Esophagus muscularis mucosa (tissue), 4 donors: ENCODE measurements around the gene ICA1L.

ENCODE experiments used
- EP300 ChIP-seq: sonication (generic); formaldehyde crosslinking; IDR thresholded peaks from one replicate; pipeline ENCODE4 v1.6.1; 2017; ENCODE audit warnings: antibody characterized with exemption
- POLR2A ChIP-seq: fragments of 450-650 bp; IDR thresholded peaks from one replicate; pipeline ENCODE4 v1.6.1; 2017; ENCODE audit warnings: antibody characterized with exemption, moderate library complexity, mild to moderate bottlenecking, low read depth
- POLR2AphosphoS5 ChIP-seq, 2 donors: sonication (generic); formaldehyde crosslinking; IDR thresholded peaks; one replicate each; pipeline ENCODE4 v1.6.1; 2017; ENCODE audit warnings: antibody characterized with exemption in 2 of 2
- TF ChIP-seq, protein P1 (sequence below), 3 experiments: fragments of 200-600 bp in 2 of 3; fragments of 450-650 bp in 1 of 3; sonication (generic) in 2 of 3; IDR thresholded peaks; one replicate each; pipeline ENCODE4 v1.5.1; 2017 to 2019; ENCODE audit warnings: antibody characterized with exemption in 3 of 3, mild to moderate bottlenecking in 2 of 3, moderate library complexity in 1 of 3

DNA sequence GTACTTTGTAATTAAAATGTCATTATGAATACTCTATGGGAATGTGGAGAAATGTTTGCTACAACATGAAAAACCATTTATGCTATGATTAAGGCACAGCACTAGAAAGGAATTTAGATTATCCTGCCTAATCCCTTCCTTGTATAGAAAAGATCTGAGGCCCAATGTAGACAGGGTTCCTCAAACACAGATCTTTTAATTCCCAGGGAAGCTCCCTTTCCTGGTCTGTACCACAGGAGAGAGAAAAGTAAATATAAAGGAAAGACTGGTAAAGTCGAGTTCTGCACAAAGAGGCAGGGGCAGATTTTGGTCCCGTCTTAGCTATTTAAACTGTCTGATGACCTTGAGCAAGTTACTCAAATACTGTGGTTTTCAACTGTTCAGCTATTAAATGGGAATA, 84.7 kb downstream of the ICA1L start:
- TF ChIP-seq, protein P1, sequence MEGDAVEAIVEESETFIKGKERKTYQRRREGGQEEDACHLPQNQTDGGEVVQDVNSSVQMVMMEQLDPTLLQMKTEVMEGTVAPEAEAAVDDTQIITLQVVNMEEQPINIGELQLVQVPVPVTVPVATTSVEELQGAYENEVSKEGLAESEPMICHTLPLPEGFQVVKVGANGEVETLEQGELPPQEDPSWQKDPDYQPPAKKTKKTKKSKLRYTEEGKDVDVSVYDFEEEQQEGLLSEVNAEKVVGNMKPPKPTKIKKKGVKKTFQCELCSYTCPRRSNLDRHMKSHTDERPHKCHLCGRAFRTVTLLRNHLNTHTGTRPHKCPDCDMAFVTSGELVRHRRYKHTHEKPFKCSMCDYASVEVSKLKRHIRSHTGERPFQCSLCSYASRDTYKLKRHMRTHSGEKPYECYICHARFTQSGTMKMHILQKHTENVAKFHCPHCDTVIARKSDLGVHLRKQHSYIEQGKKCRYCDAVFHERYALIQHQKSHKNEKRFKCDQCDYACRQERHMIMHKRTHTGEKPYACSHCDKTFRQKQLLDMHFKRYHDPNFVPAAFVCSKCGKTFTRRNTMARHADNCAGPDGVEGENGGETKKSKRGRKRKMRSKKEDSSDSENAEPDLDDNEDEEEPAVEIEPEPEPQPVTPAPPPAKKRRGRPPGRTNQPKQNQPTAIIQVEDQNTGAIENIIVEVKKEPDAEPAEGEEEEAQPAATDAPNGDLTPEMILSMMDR (IDR thresholded peaks at IDR 0.05) = no peak
- no peak for TF ChIP-seq POLR2AphosphoS5 (IDR thresholded peaks at IDR 0.05)
- TF ChIP-seq POLR2A = no peak
- TF ChIP-seq EP300 = no peak
